ENCODE data around the gene ZNF346.

DNA sequence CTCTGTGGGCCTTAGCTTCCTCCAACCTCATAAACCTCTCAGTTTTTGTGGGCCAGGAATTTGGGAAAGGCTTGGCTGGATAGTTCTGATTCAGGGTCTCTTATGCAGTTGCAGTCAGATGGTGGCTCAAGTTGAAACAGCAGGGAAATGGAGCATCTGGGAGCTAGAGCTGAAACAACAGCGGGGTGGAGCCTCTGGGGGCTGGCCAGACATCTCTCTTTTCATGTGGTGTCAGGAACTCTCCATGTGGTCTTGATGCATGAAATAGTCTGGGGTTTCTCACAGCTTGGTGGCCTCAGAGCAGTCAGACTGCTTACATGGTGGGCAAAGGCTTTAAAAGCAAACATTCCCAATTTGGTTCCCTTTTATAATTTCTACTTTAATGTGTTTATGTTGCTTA lies 13.5 kb downstream of the ZNF346 start:
- TF ChIP-seq, protein P1, sequence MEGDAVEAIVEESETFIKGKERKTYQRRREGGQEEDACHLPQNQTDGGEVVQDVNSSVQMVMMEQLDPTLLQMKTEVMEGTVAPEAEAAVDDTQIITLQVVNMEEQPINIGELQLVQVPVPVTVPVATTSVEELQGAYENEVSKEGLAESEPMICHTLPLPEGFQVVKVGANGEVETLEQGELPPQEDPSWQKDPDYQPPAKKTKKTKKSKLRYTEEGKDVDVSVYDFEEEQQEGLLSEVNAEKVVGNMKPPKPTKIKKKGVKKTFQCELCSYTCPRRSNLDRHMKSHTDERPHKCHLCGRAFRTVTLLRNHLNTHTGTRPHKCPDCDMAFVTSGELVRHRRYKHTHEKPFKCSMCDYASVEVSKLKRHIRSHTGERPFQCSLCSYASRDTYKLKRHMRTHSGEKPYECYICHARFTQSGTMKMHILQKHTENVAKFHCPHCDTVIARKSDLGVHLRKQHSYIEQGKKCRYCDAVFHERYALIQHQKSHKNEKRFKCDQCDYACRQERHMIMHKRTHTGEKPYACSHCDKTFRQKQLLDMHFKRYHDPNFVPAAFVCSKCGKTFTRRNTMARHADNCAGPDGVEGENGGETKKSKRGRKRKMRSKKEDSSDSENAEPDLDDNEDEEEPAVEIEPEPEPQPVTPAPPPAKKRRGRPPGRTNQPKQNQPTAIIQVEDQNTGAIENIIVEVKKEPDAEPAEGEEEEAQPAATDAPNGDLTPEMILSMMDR (conservative IDR thresholded peaks at IDR 0.05; ENCODE audit: low read length): no peak
- no peak for TF ChIP-seq EZH2phosphoT487 (IDR thresholded peaks at IDR 0.05; ENCODE audit: borderline replicate concordance, low read depth, low read length)
